Right forelimb (tissue), 1 donor: ENCODE results near the gene BANF2.
"Not testable (repeated sequence)": the region's sequence is repeated elsewhere in the genome, so short reads cannot be mapped to it uniquely, and the experiment has no call there.

Source experiments
- DNase-seq: peaks from one replicate; pipeline ENCODE4 v3.0.0-alpha.2; 2018

The BANF2 gene

GRCh38 chr20:17699931-17700351, at the start of gene BANF2:
Gene BANF2, plus strand, starts transcription at chr20:17699966. Its CDS starts 25,060 bp downstream, at chr20:17725026.
- no peak for DNase-seq

- DNase-seq = no peak
Observed at GRCh38 chr20:17650301-17651128, 49.3 kb upstream of the BANF2 start.

- DNase-seq = no peak
Observed at GRCh38 chr20:17651129-17651759, 48.5 kb upstream of the BANF2 start.

- no peak for DNase-seq
Observed at GRCh38 chr20:17651760-17652388, 47.9 kb upstream of the BANF2 start.

GRCh38 chr20:17652411-17652810, 47.4 kb upstream of the BANF2 start:
- DNase-seq = no peak

- no peak for DNase-seq
Observed at GRCh38 chr20:17653835-17654648, 45.7 kb upstream of the BANF2 start.

GRCh38 chr20:17654649-17655285, 45.0 kb upstream of the BANF2 start:
- DNase-seq = no peak

GRCh38 chr20:17655286-17655651, 44.5 kb upstream of the BANF2 start:
- no peak for DNase-seq

- DNase-seq = no peak
Observed at GRCh38 chr20:17655865-17656479, 43.8 kb upstream of the BANF2 start.

GRCh38 chr20:17657079-17657825, 42.5 kb upstream of the BANF2 start:
- DNase-seq = no peak

- DNase-seq = no peak
Observed at GRCh38 chr20:17657898-17658647, 41.7 kb upstream of the BANF2 start.

- DNase-seq = no peak
Observed at GRCh38 chr20:17658648-17658993, 41.1 kb upstream of the BANF2 start.

- not testable (repeated sequence) for DNase-seq
Observed at GRCh38 chr20:17659344-17659743, 40.4 kb upstream of the BANF2 start.

- DNase-seq = no peak
Observed at GRCh38 chr20:17659801-17660200, 40.0 kb upstream of the BANF2 start.

GRCh38 chr20:17660667-17661066, 39.1 kb upstream of the BANF2 start:
- DNase-seq = no peak

- DNase-seq = no peak
Observed at GRCh38 chr20:17661121-17661744, 38.5 kb upstream of the BANF2 start.

GRCh38 chr20:17662333-17663039, 37.3 kb upstream of the BANF2 start:
- DNase-seq = no peak

GRCh38 chr20:17663040-17663399, 36.7 kb upstream of the BANF2 start:
- no peak for DNase-seq

GRCh38 chr20:17663486-17663885, 36.3 kb upstream of the BANF2 start:
- DNase-seq = no peak
